ENCODE results near the gene MRPS10. TPM values are rescaled to one million over a fixed set of nuclear protein-coding genes. Genes with fewer than 3 reads are reported as not detected.
A peak's percentile ranks its signal among the peaks of the same experiment; 100 is the strongest.
"Not testable (repeated sequence)": the region's sequence is repeated elsewhere in the genome, so short reads cannot be mapped to it uniquely, and the experiment has no call there.

MRPS10 gene
- total RNA-seq, 1 donor from 2014 or later = 102 TPM

DNA sequence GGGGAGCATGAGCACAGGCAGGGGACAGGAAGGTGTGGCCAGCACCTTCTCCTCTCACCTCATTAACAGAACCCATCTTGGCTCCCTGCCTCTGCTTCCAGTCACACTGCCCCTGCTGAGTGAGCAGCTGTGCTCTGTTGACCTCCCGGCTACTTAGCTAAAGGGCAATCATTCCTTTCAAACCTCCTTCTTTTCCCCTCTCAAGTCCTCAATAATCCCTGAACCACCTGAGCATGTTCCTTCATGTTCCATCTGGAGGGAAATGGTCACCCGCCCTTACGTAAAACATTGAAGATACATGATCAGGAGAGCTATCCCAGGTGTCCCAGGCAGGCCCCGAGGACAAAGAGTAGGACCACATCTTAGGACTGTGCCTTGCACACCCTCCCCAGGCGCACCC is 21.7 kb upstream of the MRPS10 start:
- peak; percentile 32 for DNase-seq (ENCODE audit: low read depth)

GRCh38 chr6:42237857-42238256 is 20.2 kb upstream of the MRPS10 start:
- no peak for DNase-seq (ENCODE audit: low read depth)

- DNase-seq (ENCODE audit: low read depth) = no peak
Measured at GRCh38 chr6:42236682-42237473, 19.2 kb upstream of the MRPS10 start.

DNA sequence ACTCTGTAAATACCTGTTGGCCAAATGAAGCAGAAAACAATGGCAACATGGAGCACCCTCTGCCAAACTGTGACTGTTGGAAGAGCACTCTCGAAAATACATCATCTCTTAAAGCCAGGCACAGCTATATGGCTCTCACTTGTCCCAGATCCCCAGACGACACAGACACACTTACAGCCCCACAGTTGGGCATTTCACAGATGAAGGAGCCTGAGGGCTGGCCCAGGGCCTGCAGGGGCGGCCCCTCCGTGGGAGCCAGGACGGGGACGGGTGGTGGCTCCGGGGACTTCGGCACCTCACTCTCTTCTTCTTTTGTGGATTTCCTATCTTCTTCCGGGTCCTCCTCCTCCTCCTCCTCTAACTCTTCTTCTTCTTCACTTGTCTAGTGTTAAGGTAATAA is 18.4 kb upstream of the MRPS10 start:
- no peak for DNase-seq (ENCODE audit: low read depth)

GRCh38 chr6:42232035-42232434 is 14.4 kb upstream of the MRPS10 start:
- DNase-seq (ENCODE audit: low read depth) = no peak

GRCh38 chr6:42230345-42231321 is 13.0 kb upstream of the MRPS10 start:
- DNase-seq (ENCODE audit: low read depth) = no peak

- no peak for DNase-seq (ENCODE audit: low read depth)
Measured at GRCh38 chr6:42229506-42230119, 12.0 kb upstream of the MRPS10 start.

GRCh38 chr6:42228305-42228704 is 10.6 kb upstream of the MRPS10 start:
- no peak for DNase-seq (ENCODE audit: low read depth)

GRCh38 chr6:42227173-42227850 is 9.7 kb upstream of the MRPS10 start:
- no peak for DNase-seq (ENCODE audit: low read depth)

DNA sequence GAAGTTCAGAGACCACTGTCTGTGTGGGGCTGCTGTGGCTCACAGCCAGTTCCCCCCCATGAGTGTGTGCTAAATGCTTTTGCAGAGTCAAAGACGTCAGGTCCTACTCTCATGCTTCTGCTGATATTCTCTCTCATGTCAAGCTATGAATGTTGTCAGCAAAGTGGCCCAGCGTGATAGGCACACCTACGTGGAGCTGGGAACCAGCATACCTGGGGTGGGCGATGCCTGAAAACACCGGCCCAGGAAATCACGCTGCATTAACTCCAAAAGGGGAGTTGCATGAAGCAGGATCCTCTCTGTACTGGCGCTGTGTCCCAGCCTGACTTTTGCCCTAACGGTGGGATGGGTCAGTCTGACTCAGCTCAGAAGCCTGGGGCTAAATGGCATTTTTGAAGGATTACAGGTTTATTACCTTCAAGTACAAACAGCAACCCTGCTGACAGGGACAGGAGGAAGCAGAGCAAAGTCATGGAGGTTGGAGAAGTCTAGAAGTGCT is 9.0 kb upstream of the MRPS10 start:
- DNase-seq (ENCODE audit: low read depth) = no peak

DNA sequence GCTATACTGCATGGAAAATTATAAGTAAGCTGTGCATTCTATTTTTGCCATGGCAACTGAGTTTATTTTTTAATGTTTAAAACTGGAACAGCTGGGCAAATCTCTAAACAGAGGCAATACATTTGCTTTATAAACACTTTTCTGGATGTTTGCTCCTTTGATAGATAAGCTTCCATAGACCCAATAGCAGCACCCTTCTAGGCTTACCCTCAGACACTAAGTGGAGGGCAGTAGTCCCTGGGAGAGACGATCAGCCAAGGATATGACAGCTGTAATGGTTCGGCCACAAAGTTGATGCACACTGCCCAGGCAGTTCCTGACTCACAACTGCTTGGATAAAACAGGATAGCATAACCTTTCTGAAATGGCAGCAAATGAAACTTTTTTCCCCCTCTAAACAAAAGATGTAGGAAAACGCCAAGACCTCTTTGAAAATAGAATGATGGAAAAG is 8.5 kb upstream of the MRPS10 start:
- peak; percentile 80 for DNase-seq (ENCODE audit: low read depth)

GRCh38 chr6:42225419-42225818 is 7.8 kb upstream of the MRPS10 start:
- no peak for DNase-seq (ENCODE audit: low read depth)

- no peak for DNase-seq (ENCODE audit: low read depth)
Measured at GRCh38 chr6:42225029-42225339, 7.3 kb upstream of the MRPS10 start.

- DNase-seq (ENCODE audit: low read depth) = peak; percentile 36
Measured at GRCh38 chr6:42224222-42225028, 6.8 kb upstream of the MRPS10 start.

DNA sequence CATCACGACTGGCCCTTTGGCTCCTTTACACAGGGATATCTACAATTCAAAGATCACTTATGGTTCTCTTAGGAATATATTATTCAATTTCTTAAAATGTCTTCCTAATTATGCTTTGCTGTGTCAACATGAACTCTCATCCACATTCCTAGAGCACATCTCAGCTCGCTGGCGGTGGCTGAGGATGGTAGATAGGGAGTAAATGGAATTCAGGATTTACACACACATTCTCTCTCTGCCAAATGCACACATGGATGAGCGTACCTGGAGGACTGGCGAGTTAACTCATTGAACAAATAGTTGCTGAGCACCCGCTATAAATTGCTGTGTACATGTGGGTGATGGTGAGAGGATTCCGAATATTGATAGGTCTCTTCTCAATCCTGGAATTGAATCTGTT is 4.8 kb upstream of the MRPS10 start:
- no peak for DNase-seq (ENCODE audit: low read depth)

GRCh38 chr6:42221546-42221945 is 3.9 kb upstream of the MRPS10 start:
- DNase-seq (ENCODE audit: low read depth) = no peak

GRCh38 chr6:42220807-42221206 is 3.1 kb upstream of the MRPS10 start:
- DNase-seq (ENCODE audit: low read depth) = no peak

GRCh38 chr6:42217157-42217518 is 523 bp downstream of the MRPS10 start:
- DNase-seq (ENCODE audit: low read depth) = peak; percentile 48

DNA sequence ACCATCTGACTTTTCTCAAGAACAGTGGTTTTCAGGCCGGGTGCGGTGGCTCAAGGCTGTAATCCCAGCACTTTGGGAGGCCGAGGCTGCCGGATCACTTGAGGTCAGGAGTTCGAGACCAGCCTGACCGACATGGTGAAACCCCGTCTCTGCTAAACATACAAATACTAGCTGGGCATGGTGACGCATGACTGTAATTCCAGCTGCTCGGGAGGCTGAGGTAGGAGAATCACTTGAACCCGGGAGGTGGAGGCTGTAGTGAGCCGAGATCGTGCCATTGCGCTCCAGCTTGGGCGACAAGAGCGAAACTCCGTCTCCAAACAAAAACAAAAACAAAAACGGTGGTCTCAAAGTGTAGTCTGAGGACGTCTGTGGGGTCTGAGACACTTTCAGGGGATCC is 1.2 kb downstream of the MRPS10 start:
- not testable (repeated sequence) for DNase-seq (ENCODE audit: low read depth)

- DNase-seq (ENCODE audit: low read depth) = no peak
Measured at GRCh38 chr6:42212442-42212841, 5.2 kb downstream of the MRPS10 start.
